Spleen (tissue), 11 donors: ENCODE measurements around the gene TADA2B. TPM values are rescaled to one million over a fixed set of nuclear protein-coding genes. Genes with fewer than 3 reads are reported as not detected.
"Not testable (repeated sequence)": the region's sequence is repeated elsewhere in the genome, so short reads cannot be mapped to it uniquely, and the experiment has no call there.

Source experiments
- DNase-seq: peaks from one replicate; pipeline ENCODE4 v3.0.0-alpha.2; 2020
- H3K27ac ChIP-seq, 8 donors: fragments of 200-600 bp; sonication (generic) in 7 of 8; 1 replicate in 4 of 8; 2 replicates in 4 of 8; pipeline versions ENCODE4 v1.5.0 to v1.8.0; 2016 to 2021; ENCODE audit warnings: inconsistent platforms in 4 of 8, mild to moderate bottlenecking in 4 of 8, moderate library complexity in 1 of 8
- H3K27me3 ChIP-seq, 7 donors: fragments of 200-600 bp; sonication (generic) in 6 of 7; replicated peaks in 1 of 7; 1 replicate in 4 of 7; 2 replicates in 3 of 7; pipeline versions ENCODE4 v1.5.0 to v1.8.0; 2016 to 2021; ENCODE audit warnings: inconsistent platforms in 3 of 7, mild to moderate bottlenecking in 1 of 7
- H3K36me3 ChIP-seq, 6 donors: fragments of 200-600 bp; sonication (generic) in 5 of 6; 1 replicate in 4 of 6; 2 replicates in 2 of 6; pipeline versions ENCODE4 v1.5.0 to v1.8.0; 2016 to 2021; ENCODE audit warnings: inconsistent platforms in 2 of 6
- H3K4me1 ChIP-seq, 6 donors: fragments of 200-600 bp; sonication (generic) in 5 of 6; 1 replicate in 3 of 6; 2 replicates in 3 of 6; pipeline versions ENCODE4 v1.5.0 to v1.8.0; 2016 to 2021; ENCODE audit warnings: inconsistent platforms in 3 of 6
- H3K4me3 ChIP-seq, 8 donors: fragments of 200-600 bp; sonication (generic) in 7 of 8; 1 replicate in 4 of 8; 2 replicates in 4 of 8; pipeline versions ENCODE4 v1.5.0 to v1.8.0; 2016 to 2021; ENCODE audit warnings: inconsistent platforms in 4 of 8, mild to moderate bottlenecking in 4 of 8, moderate library complexity in 2 of 8
- H3K9me3 ChIP-seq, 8 donors: fragments of 200-600 bp; sonication (generic) in 7 of 8; 1 replicate in 4 of 8; 2 replicates in 4 of 8; pipeline versions ENCODE4 v1.5.0 to v1.8.0; 2016 to 2021; ENCODE audit warnings: inconsistent platforms in 4 of 8
- CTCF ChIP-seq, 11 experiments: fragments of 200-600 bp in 7 of 11; fragments of 450-650 bp in 4 of 11; sonication (generic) in 4 of 11; IDR thresholded peaks in 8 of 11; conservative IDR thresholded peaks in 3 of 11; 1 replicate in 7 of 11; 2 replicates in 4 of 11; pipeline versions ENCODE4 v1.4.0 to v1.8.0; 2016 to 2021; ENCODE audit warnings: antibody characterized with exemption in 11 of 11, inconsistent platforms in 4 of 11, mild to moderate bottlenecking in 1 of 11
- POLR2A ChIP-seq, 3 donors: fragments of 450-650 bp; IDR thresholded peaks; one replicate each; pipeline ENCODE4 v1.5.1; 2017; ENCODE audit warnings: antibody characterized with exemption in 3 of 3, mild to moderate bottlenecking in 1 of 3
- POLR2AphosphoS5 ChIP-seq, 3 donors: sonication (generic); formaldehyde crosslinking; IDR thresholded peaks; one replicate each; pipeline ENCODE4 v1.5.1; 2017; ENCODE audit warnings: antibody characterized with exemption in 3 of 3
- WGBS, 5 donors: extraction: QIAGEN DNeasy Blood & Tissue Kit in 3 of 5; methylation state at CpG; one replicate each; pipeline versions ENCODE4 v1.1.5 to v1.1.7; 2013 to 2018; 5-methylcytosine and 5-hydroxymethylcytosine counted together
- intact Hi-C: fragments of 100-400 bp; cut with DNase I; formaldehyde crosslinking; loops from one replicate; pipeline ENCODE4 v1.15.0; 2023; ENCODE audit warnings: low total_unique reads
- polyA plus RNA-seq, 3 donors: library from polyadenylated mRNA; stranded (reverse); fragments of 200-250 nt; gene quantifications; one replicate each; pipeline ENCODE4 v1.2.1, GENCODE V29; 2013
- total RNA-seq, 7 donors: library from RNA; depleted of rRNA in 3 of 7; stranded (reverse); fragments of >200 nt in 3 of 7; fragmentation: NEBNext Ultra II Directional in 4 of 7; extraction: Animal tissue kit (Norgen Biotek cat#: 25700) in 4 of 7; gene quantifications; one replicate each; pipeline versions ENCODE4 v1.1.0 to v1.2.1, GENCODE V29; 2016 to 2021
- donor health status: healthy with polysubstance abuse.
- donor health status: DM: no; HTN: no; CAD: no; lungs with moderate emphysema.
- donor health status: DM: no; HTN: no; CAD: no.
- donor health status: Bipolar disorder and iron deficiency.
- donor health status: healthy.
- donor health status: DM: no; HTN: no; CAD: no.
- donor health status: DM: yes; HTN: yes; CAD: no.

The TADA2B gene
- total and polyA plus RNA-seq, 10 donors: 9.9 to 32.2 (median 25.8) TPM

- intact Hi-C loops: loop anchor here (10.0 kb wide), 1 partner anchor 202 kb away; no protein-coding TSS in a partner anchor
- TF ChIP-seq POLR2AphosphoS5 (IDR thresholded peaks at IDR 0.05) (no peak), POLR2A (IDR thresholded peaks at IDR 0.05) (no peak), CTCF (IDR thresholded peaks at IDR 0.05 in 8 of 11, conservative IDR thresholded peaks at IDR 0.05 in 3 of 11) (no peak)
- peaks cover 0 to 7% (median 0%) of the 10 kb centered on the region in 8 donors for H3K9me3 ChIP-seq
- peaks cover 0 to 2% (median 0%) of the 10 kb centered on the region in 7 donors for H3K27me3 ChIP-seq
- H3K4me3 ChIP-seq: no peak overlapping the region
- WGBS, 5 donors: 57 to 76% (median 63%) methylated on average over 5 to 6 of the region's 6 CpGs
- no peak overlapping the region for H3K27ac ChIP-seq
- H3K36me3 ChIP-seq: no peaks in the 10 kb centered on the region
- no peaks in the 10 kb centered on the region for H3K4me1 ChIP-seq
- no peak for DNase-seq
Observed at GRCh38 chr4:7076696-7077082, 33.5 kb downstream of the TADA2B start.

DNA sequence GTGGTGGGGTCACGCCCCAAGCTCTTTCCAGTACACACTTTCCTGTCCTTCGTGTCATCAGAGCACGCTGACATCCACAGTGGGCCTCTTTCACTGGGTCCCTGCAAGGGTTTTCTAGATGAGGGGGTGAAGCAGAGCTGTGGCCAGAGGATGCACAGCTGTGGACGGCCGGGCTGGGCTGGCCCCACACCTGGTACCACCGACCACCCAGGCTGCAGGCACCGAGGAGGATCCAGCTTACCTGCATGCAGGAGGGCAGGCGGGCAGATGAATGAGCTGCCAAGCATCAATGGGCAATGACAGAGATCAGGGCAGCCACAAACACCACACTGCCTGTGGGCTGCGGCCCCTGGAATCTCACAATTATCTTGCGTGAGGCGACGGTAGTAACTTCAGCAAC, 34.2 kb downstream of the TADA2B start:
- peaks cover 0 to 7% (median 0%) of the 10 kb centered on the region in 7 donors for H3K27me3 ChIP-seq
- H3K4me3 ChIP-seq: no peak overlapping the region
- DNase-seq: no peak
- no peak for TF ChIP-seq CTCF (IDR thresholded peaks at IDR 0.05 in 8 of 11, conservative IDR thresholded peaks at IDR 0.05 in 3 of 11)
- TF ChIP-seq POLR2A (IDR thresholded peaks at IDR 0.05): no peak
- TF ChIP-seq POLR2AphosphoS5 (IDR thresholded peaks at IDR 0.05): no peak
- no peaks in the 10 kb centered on the region for H3K36me3 ChIP-seq
- WGBS, 5 donors: 83 to 92% (median 89%) methylated on average over 11 to 12 of the region's 12 CpGs
- H3K9me3 ChIP-seq: peaks cover 0 to 7% (median 0%) of the 10 kb centered on the region in 8 donors
- H3K4me1 ChIP-seq: no peaks in the 10 kb centered on the region
- H3K27ac ChIP-seq: no peak overlapping the region
- intact Hi-C loops: loop anchor here (10.0 kb wide), 1 partner anchor 203 kb away; no protein-coding TSS in a partner anchor

DNA sequence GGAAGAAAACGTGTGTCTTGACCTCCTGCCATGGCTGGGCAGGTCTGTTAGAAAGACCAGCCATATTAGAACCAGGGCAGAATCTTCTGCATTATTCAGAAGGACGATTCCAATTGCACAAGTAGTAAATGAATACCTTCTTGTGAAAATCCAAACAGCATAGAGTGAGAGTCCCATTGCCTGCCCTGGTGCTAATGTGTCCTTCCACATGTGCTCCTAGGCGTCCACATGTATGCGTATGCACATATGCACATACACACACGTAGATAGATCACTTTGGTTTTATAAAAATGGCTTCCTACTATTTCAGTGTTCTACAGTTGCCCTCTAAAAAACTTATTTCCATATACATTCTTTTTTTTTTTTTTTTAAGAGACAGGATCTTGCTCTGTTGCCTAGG, 34.9 kb downstream of the TADA2B start:
- no peak for TF ChIP-seq POLR2AphosphoS5 (IDR thresholded peaks at IDR 0.05)
- no peak for TF ChIP-seq CTCF (IDR thresholded peaks at IDR 0.05 in 8 of 11, conservative IDR thresholded peaks at IDR 0.05 in 3 of 11)
- TF ChIP-seq POLR2A (IDR thresholded peaks at IDR 0.05): no peak
- Histone ChIP-seq H3K27me3 (peaks cover 0 to 14% (median 0%) of the 10 kb centered on the region in 7 donors), H3K36me3 (no peaks in the 10 kb centered on the region), H3K4me3 (no peak overlapping the region), H3K9me3 (peaks cover 0 to 7% (median 0%) of the 10 kb centered on the region in 8 donors), H3K27ac (no peak overlapping the region), H3K4me1 (no peaks in the 10 kb centered on the region)
- WGBS, 5 donors: 80 to 94% (median 80%) methylated on average over 5 of the region's 5 CpGs
- intact Hi-C loops: loop anchor here (10.0 kb wide), 1 partner anchor 203 kb away; no protein-coding TSS in a partner anchor
- no peak for DNase-seq

GRCh38 chr4:7079483-7079882, 36.3 kb downstream of the TADA2B start:
- intact Hi-C loops: loop anchor here (10.0 kb wide), 1 partner anchor 205 kb away; no protein-coding TSS in a partner anchor
- H3K36me3 ChIP-seq, H3K4me1 ChIP-seq, DNase-seq, H3K9me3 ChIP-seq, H3K4me3 ChIP-seq, H3K27ac ChIP-seq: not testable (repeated sequence)
- peaks cover 0 to 28% (median 7%) of the 10 kb centered on the region in 7 donors for H3K27me3 ChIP-seq

GRCh38 chr4:7079909-7080308, 36.7 kb downstream of the TADA2B start:
- intact Hi-C loops: loop anchor here (10.0 kb wide), 1 partner anchor 205 kb away; no protein-coding TSS in a partner anchor
- WGBS, 5 donors: 66 to 85% (median 71%) methylated on average over 2 of the region's 2 CpGs
- not testable (repeated sequence) for H3K4me1 ChIP-seq, DNase-seq, H3K36me3 ChIP-seq, H3K9me3 ChIP-seq, H3K27ac ChIP-seq, H3K4me3 ChIP-seq
- peaks cover 0 to 33% (median 10%) of the 10 kb centered on the region in 7 donors for H3K27me3 ChIP-seq
